WTC11 (cell line): ENCODE measurements around the gene ZNF750.

ENCODE experiments used
- CBFB ChIP-seq: sonication (generic); formaldehyde crosslinking; IDR thresholded peaks from 2 replicates; pipeline ENCODE4 v1.8.1; 2022; ENCODE audit warnings: mild to moderate bottlenecking, low read depth, missing genetic modification reagents
- ELF4 ChIP-seq: sonication (generic); formaldehyde crosslinking; IDR thresholded peaks from 2 replicates; pipeline ENCODE4 v1.8.1; 2022; ENCODE audit warnings: low read depth, mild to moderate bottlenecking, moderate library complexity, missing genetic modification reagents
- FOXJ3 ChIP-seq: sonication (generic); formaldehyde crosslinking; IDR thresholded peaks from 2 replicates; pipeline ENCODE4 v1.9.0; 2021; ENCODE audit warnings: missing genetic modification reagents, mild to moderate bottlenecking, borderline replicate concordance
- NR3C1 ChIP-seq: sonication (generic); formaldehyde crosslinking; conservative IDR thresholded peaks from 2 replicates; pipeline ENCODE4 v1.8.1; 2023; ENCODE audit warnings: low read depth, mild to moderate bottlenecking, missing genetic modification reagents
- TEAD4 ChIP-seq: sonication (generic); formaldehyde crosslinking; IDR thresholded peaks from 2 replicates; pipeline ENCODE4 v1.8.0; 2022; ENCODE audit warnings: mild to moderate bottlenecking, missing genetic modification reagents
- TF ChIP-seq, protein P1 (sequence below): fragments of 200-600 bp; IDR thresholded peaks from 2 replicates; pipeline ENCODE4 v1.8.0; 2022; ENCODE audit warnings: antibody characterized with exemption
- TF ChIP-seq, protein P2 (sequence below): sonication (generic); formaldehyde crosslinking; IDR thresholded peaks from 2 replicates; pipeline ENCODE4 v1.8.0; 2022; ENCODE audit warnings: mild to moderate bottlenecking, missing genetic modification reagents
- TF ChIP-seq, protein P3 (sequence below): sonication (generic); formaldehyde crosslinking; IDR thresholded peaks from 2 replicates; pipeline ENCODE4 v1.8.1; 2022; ENCODE audit warnings: low read depth, missing genetic modification reagents, borderline replicate concordance

DNA sequence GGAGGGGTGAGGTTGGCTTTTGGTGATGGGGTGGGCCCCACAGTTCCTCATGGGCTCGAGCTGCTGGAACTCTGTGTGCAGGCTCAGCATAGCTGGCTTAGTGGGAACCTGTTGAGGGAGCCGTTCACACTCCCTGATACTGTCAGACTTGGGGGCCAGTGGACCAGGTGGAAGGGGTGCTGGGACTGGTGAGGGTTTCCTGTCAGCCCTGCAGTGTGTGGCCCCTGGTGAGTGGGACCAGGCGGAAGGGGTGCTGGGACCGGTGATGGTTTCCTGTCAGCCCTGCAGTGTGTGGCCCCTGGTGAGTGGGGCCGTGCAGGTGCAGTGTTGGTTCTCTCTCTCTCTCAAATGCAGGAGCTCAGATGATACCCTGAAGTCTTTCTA is 45.1 kb upstream of the ZNF750 start:
- TF ChIP-seq, protein P1, sequence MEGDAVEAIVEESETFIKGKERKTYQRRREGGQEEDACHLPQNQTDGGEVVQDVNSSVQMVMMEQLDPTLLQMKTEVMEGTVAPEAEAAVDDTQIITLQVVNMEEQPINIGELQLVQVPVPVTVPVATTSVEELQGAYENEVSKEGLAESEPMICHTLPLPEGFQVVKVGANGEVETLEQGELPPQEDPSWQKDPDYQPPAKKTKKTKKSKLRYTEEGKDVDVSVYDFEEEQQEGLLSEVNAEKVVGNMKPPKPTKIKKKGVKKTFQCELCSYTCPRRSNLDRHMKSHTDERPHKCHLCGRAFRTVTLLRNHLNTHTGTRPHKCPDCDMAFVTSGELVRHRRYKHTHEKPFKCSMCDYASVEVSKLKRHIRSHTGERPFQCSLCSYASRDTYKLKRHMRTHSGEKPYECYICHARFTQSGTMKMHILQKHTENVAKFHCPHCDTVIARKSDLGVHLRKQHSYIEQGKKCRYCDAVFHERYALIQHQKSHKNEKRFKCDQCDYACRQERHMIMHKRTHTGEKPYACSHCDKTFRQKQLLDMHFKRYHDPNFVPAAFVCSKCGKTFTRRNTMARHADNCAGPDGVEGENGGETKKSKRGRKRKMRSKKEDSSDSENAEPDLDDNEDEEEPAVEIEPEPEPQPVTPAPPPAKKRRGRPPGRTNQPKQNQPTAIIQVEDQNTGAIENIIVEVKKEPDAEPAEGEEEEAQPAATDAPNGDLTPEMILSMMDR, result no peak
- TF ChIP-seq, protein P2, sequence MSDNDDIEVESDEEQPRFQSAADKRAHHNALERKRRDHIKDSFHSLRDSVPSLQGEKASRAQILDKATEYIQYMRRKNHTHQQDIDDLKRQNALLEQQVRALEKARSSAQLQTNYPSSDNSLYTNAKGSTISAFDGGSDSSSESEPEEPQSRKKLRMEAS, result no peak
- no peak for TF ChIP-seq FOXJ3 (CRISPR knock-in tag)
- TF ChIP-seq, protein P3, sequence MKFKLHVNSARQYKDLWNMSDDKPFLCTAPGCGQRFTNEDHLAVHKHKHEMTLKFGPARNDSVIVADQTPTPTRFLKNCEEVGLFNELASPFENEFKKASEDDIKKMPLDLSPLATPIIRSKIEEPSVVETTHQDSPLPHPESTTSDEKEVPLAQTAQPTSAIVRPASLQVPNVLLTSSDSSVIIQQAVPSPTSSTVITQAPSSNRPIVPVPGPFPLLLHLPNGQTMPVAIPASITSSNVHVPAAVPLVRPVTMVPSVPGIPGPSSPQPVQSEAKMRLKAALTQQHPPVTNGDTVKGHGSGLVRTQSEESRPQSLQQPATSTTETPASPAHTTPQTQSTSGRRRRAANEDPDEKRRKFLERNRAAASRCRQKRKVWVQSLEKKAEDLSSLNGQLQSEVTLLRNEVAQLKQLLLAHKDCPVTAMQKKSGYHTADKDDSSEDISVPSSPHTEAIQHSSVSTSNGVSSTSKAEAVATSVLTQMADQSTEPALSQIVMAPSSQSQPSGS (CRISPR knock-in tag), result no peak
- no peak for TF ChIP-seq TEAD4 (CRISPR knock-in tag)
- no peak for TF ChIP-seq NR3C1 (CRISPR knock-in tag)
- no peak for TF ChIP-seq ELF4 (CRISPR knock-in tag)
- no peak for TF ChIP-seq CBFB (CRISPR knock-in tag)
